Liver (tissue), 9 donors: ENCODE measurements around the gene LDLRAD4. TPM values are rescaled to one million over a fixed set of nuclear protein-coding genes. Genes with fewer than 3 reads are reported as not detected.

Experiments
- DNase-seq: peaks from one replicate; pipeline ENCODE4 v3.0.0-alpha.2; 2017; ENCODE audit warnings: low spot score
- H3K27ac ChIP-seq, 2 donors: one replicate each; pipeline ENCODE4 v1.7.0; 2013; ENCODE audit warnings: inconsistent platforms in 2 of 2, low read length in 2 of 2, control low read depth in 1 of 2, low read depth in 1 of 2, mild to moderate bottlenecking in 1 of 2
- H3K27me3 ChIP-seq, 4 donors: one replicate each; pipeline versions ENCODE4 v1.6.1 to v1.7.0; 2013; ENCODE audit warnings: low read length in 3 of 4, inconsistent platforms in 1 of 4, mild to moderate bottlenecking in 1 of 4, moderate library complexity in 1 of 4; ENCODE audit not compliant: control insufficient read depth in 4 of 4, insufficient read depth in 4 of 4
- H3K36me3 ChIP-seq, 4 donors: one replicate each; pipeline versions ENCODE4 v1.6.1 to v1.7.0; 2013; ENCODE audit warnings: low read length in 3 of 4, mild to moderate bottlenecking in 3 of 4, low read depth in 1 of 4, moderate library complexity in 1 of 4; ENCODE audit not compliant: control insufficient read depth in 4 of 4, insufficient read depth in 3 of 4
- H3K4me1 ChIP-seq, 4 donors: one replicate each; pipeline versions ENCODE4 v1.6.1 to v1.7.0; 2013; ENCODE audit warnings: low read length in 3 of 4, mild to moderate bottlenecking in 3 of 4, moderate library complexity in 1 of 4; ENCODE audit not compliant: control insufficient read depth in 4 of 4, insufficient read depth in 4 of 4
- H3K4me3 ChIP-seq, 3 donors: one replicate each; pipeline versions ENCODE4 v1.6.1 to v1.7.0; 2013; ENCODE audit warnings: low read length in 3 of 3, control low read depth in 1 of 3, low read depth in 1 of 3, mild to moderate bottlenecking in 1 of 3
- H3K9ac ChIP-seq, 2 donors: one replicate each; pipeline ENCODE4 v1.7.0; 2013; ENCODE audit warnings: low read length in 2 of 2, mild to moderate bottlenecking in 2 of 2, moderate library complexity in 2 of 2, control low read depth in 1 of 2, low read depth in 1 of 2
- H3K9me3 ChIP-seq, 4 donors: one replicate each; pipeline versions ENCODE4 v1.6.1 to v1.7.0; 2013; ENCODE audit warnings: low read length in 3 of 4; ENCODE audit not compliant: control insufficient read depth in 4 of 4
- ATF3 ChIP-seq: IDR thresholded peaks from 2 replicates; pipeline ENCODE4 v1.6.1; 2016; ENCODE audit warnings: antibody characterized with exemption
- CTCF ChIP-seq: fragments of 150-350 bp; IDR thresholded peaks from 2 replicates; pipeline ENCODE4 v1.5.1; 2017; ENCODE audit warnings: improper control_type of control experiment, low read depth, low read length; ENCODE audit not compliant: missing input control
- EGR1 ChIP-seq, 2 donors: IDR thresholded peaks; 2 replicates each; pipeline ENCODE4 v1.6.1; 2016 to 2018; ENCODE audit warnings: antibody characterized with exemption in 2 of 2, low read depth in 2 of 2
- FOXA1 ChIP-seq: IDR thresholded peaks from 2 replicates; pipeline ENCODE4 v1.6.1; 2016; ENCODE audit warnings: antibody characterized with exemption
- FOXA2 ChIP-seq: IDR thresholded peaks from 2 replicates; pipeline ENCODE4 v1.6.1; 2016; ENCODE audit warnings: antibody characterized with exemption
- GABPA ChIP-seq, 2 donors: IDR thresholded peaks in 1 of 2; conservative IDR thresholded peaks in 1 of 2; 2 replicates each; pipeline ENCODE4 v1.6.1; 2016; ENCODE audit warnings: antibody characterized with exemption in 2 of 2, mild to moderate bottlenecking in 1 of 2, moderate library complexity in 1 of 2
- HNF4A ChIP-seq, 2 donors: conservative IDR thresholded peaks; 2 replicates each; pipeline ENCODE4 v1.6.1; 2016; ENCODE audit warnings: antibody characterized with exemption in 2 of 2, mild to moderate bottlenecking in 2 of 2
- HNF4G ChIP-seq: IDR thresholded peaks from 2 replicates; pipeline ENCODE4 v1.6.1; 2016; ENCODE audit warnings: antibody characterized with exemption
- JUND ChIP-seq, 2 donors: IDR thresholded peaks; 2 replicates each; pipeline ENCODE4 v1.6.1; 2016; ENCODE audit warnings: antibody characterized with exemption in 2 of 2
- RAD21 ChIP-seq, 2 donors: IDR thresholded peaks; 2 replicates each; pipeline ENCODE4 v1.6.1; 2016; ENCODE audit warnings: antibody characterized with exemption in 2 of 2, mild to moderate bottlenecking in 2 of 2
- REST ChIP-seq: IDR thresholded peaks from 2 replicates; pipeline ENCODE4 v1.6.1; 2016; ENCODE audit warnings: antibody characterized with exemption, mild to moderate bottlenecking
- RXRA ChIP-seq, 2 donors: IDR thresholded peaks; 2 replicates each; pipeline ENCODE4 v1.6.1; 2017 to 2018; ENCODE audit warnings: antibody characterized with exemption in 2 of 2, mild to moderate bottlenecking in 1 of 2
- SP1 ChIP-seq: IDR thresholded peaks from 2 replicates; pipeline ENCODE4 v1.6.1; 2018; ENCODE audit warnings: antibody characterized with exemption, mild to moderate bottlenecking
- TAF1 ChIP-seq: conservative IDR thresholded peaks from 2 replicates; pipeline ENCODE4 v1.6.1; 2016; ENCODE audit warnings: antibody characterized with exemption, mild to moderate bottlenecking
- YY1 ChIP-seq: IDR thresholded peaks from 2 replicates; pipeline ENCODE4 v1.6.1; 2016; ENCODE audit warnings: antibody characterized with exemption, mild to moderate bottlenecking
- ZBTB33 ChIP-seq: IDR thresholded peaks from 2 replicates; pipeline ENCODE4 v1.6.1; 2016; ENCODE audit warnings: antibody characterized with exemption
- WGBS: extraction: QIAGEN DNeasy Blood & Tissue Kit; methylation state at CpG from one replicate; pipeline ENCODE4 v1.1.7; 2013; 5-methylcytosine and 5-hydroxymethylcytosine counted together
- polyA plus RNA-seq, 2 donors: library from polyadenylated mRNA; stranded (reverse) in 1 of 2; unstranded in 1 of 2; fragments of 200-250 nt in 1 of 2; fragments of >200 nt in 1 of 2; fragmentation: Nextera tagmentation in 1 of 2; extraction: Ambion mirVana in 1 of 2; gene quantifications; one replicate each; pipeline versions ENCODE4 v1.2.1 to v1.2.3, GENCODE V29; 2013 to 2015
- total RNA-seq, 2 donors: library from RNA; depleted of rRNA; stranded (reverse); fragments of >200 nt; gene quantifications; one replicate each; pipeline ENCODE4 v1.2.3, GENCODE V29; 2014
- donor health status: healthy.
- donor health status: healthy.
- donor health status: healthy.
- donor health status: healthy.
- donor health status: healthy.

LDLRAD4 gene
- total and polyA plus RNA-seq, 4 donors, result 4.8 to 41.7 (median 12.7) TPM

- TF ChIP-seq CTCF (no peak), HNF4A (conservative IDR thresholded peaks at IDR 0.05) (no peak), SP1 (no peak), JUND (IDR thresholded peaks at IDR 0.05) (no peak), ZBTB33 (no peak), RXRA (IDR thresholded peaks at IDR 0.05) (no peak), ATF3 (no peak), FOXA1 (no peak)
Measured at GRCh38 chr18:13547347-13547746, 328.8 kb downstream of the LDLRAD4 start (continued).

- H3K4me3 ChIP-seq, result no peak overlapping the region
- H3K36me3 ChIP-seq, result no peaks in the 10 kb centered on the region
- no peak for TF ChIP-seq REST
- TF ChIP-seq CTCF, result peak; percentile 0
- no peak for TF ChIP-seq GABPA (IDR thresholded peaks at IDR 0.05 in 1 of 2, conservative IDR thresholded peaks at IDR 0.05 in 1 of 2)
- no peak for TF ChIP-seq HNF4A (conservative IDR thresholded peaks at IDR 0.05)
- no peak for TF ChIP-seq EGR1 (IDR thresholded peaks at IDR 0.05; ENCODE audit: low read depth in 2 of 2)
- TF ChIP-seq YY1, result no peak
- no peak for TF ChIP-seq JUND (IDR thresholded peaks at IDR 0.05)
- TF ChIP-seq FOXA2, result no peak
- TF ChIP-seq RAD21 (IDR thresholded peaks at IDR 0.05), result peak in 1 of 2 donors; percentile 27
- TF ChIP-seq SP1, result no peak
- no peak for TF ChIP-seq TAF1
- no peak for TF ChIP-seq ZBTB33
- TF ChIP-seq HNF4G, result no peak
- no peaks in the 10 kb centered on the region for H3K27me3 ChIP-seq
- no peak overlapping the region for H3K27ac ChIP-seq
- WGBS, result 98% methylated on average over 5 of the region's 5 CpGs
- H3K9me3 ChIP-seq, result no peaks in the 10 kb centered on the region
- H3K4me1 ChIP-seq, result peaks cover 6 to 49% (median 30%) of the 10 kb centered on the region in 4 donors
- no peak overlapping the region for H3K9ac ChIP-seq
- DNase-seq, result no peak
Measured at GRCh38 chr18:13548106-13548819, 329.7 kb downstream of the LDLRAD4 start.
